WTC11 (cell line): ENCODE data around the gene ATP5MC2. TPM values are rescaled to one million over a fixed set of nuclear protein-coding genes. Genes with fewer than 3 reads are reported as not detected.

Source experiments
- ATAC-seq: fragments of 200-7000 bp; cut with Tn5 transposase; 2 replicates; pipeline ENCODE4 v1.10.0; 2021; ENCODE audit warnings: mild to moderate bottlenecking, moderate library complexity
- CTCF ChIA-PET: fragments of 300-600 bp; sonication (Branson Sonifier 250); formaldehyde crosslinking; loops from one replicate; lab custom pipeline; 2021; ENCODE audit warnings: antibody characterized with exemption; lab: Charles Lee
- POLR2A ChIA-PET: fragments of 350-600 bp; sonication (Branson Sonifier 250); formaldehyde crosslinking; loops from one replicate; lab custom pipeline; 2021; ENCODE audit warnings: antibody characterized with exemption; lab: Charles Lee
- DNase-seq: peaks from one replicate; pipeline ENCODE4 v3.0.0; 2021; ENCODE audit warnings: low spot score
- H3K27ac Mint-ChIP-seq: 2 replicates; pipeline ENCODE4 v1.8.0; 2021; ENCODE audit warnings: mixed read lengths
- H3K27me3 Mint-ChIP-seq: 2 replicates; pipeline ENCODE4 v1.8.0; 2021; ENCODE audit warnings: low read depth, mild to moderate bottlenecking, moderate library complexity, mixed read lengths
- H3K36me3 Mint-ChIP-seq: 2 replicates; pipeline ENCODE4 v1.8.0; 2021; ENCODE audit warnings: mixed read lengths
- H3K4me1 Mint-ChIP-seq: 2 replicates; pipeline ENCODE4 v1.8.0; 2022; ENCODE audit warnings: mixed read lengths
- H3K4me3 Mint-ChIP-seq: 2 replicates; pipeline ENCODE4 v1.8.0; 2021; ENCODE audit warnings: mild to moderate bottlenecking, moderate library complexity, mixed read lengths
- H3K9me3 Mint-ChIP-seq: 2 replicates; pipeline ENCODE4 v1.8.0; 2021; ENCODE audit warnings: mixed read lengths
- AR ChIP-seq: fragments of 250-450 bp; sonication (Bioruptor Pico); IDR thresholded peaks from 2 replicates; pipeline ENCODE4 v1.9.0; 2021; ENCODE audit warnings: mild to moderate bottlenecking
- ARID4B ChIP-seq: sonication (generic); formaldehyde crosslinking; IDR thresholded peaks from 2 replicates; pipeline ENCODE4 v1.8.0; 2023; ENCODE audit warnings: missing genetic modification reagents, mild to moderate bottlenecking, borderline replicate concordance
- ATF6 ChIP-seq: sonication (generic); formaldehyde crosslinking; IDR thresholded peaks from 2 replicates; pipeline ENCODE4 v1.8.1; 2023; ENCODE audit warnings: mild to moderate bottlenecking, missing genetic modification reagents
- E2F4 ChIP-seq: sonication (generic); formaldehyde crosslinking; IDR thresholded peaks from 2 replicates; pipeline ENCODE4 v1.8.1; 2022; ENCODE audit warnings: low read depth, mild to moderate bottlenecking, moderate library complexity, missing genetic modification reagents, borderline replicate concordance
- FOXJ3 ChIP-seq: sonication (generic); formaldehyde crosslinking; IDR thresholded peaks from 2 replicates; pipeline ENCODE4 v1.9.0; 2021; ENCODE audit warnings: missing genetic modification reagents, mild to moderate bottlenecking, borderline replicate concordance
- FOXP1 ChIP-seq: sonication (generic); formaldehyde crosslinking; IDR thresholded peaks from 2 replicates; pipeline ENCODE4 v1.8.0; 2022; ENCODE audit warnings: missing genetic modification reagents, mild to moderate bottlenecking, moderate library complexity, borderline replicate concordance
- HMGXB4 ChIP-seq: sonication (generic); formaldehyde crosslinking; IDR thresholded peaks from 2 replicates; pipeline ENCODE4 v1.8.1; 2023; ENCODE audit warnings: mild to moderate bottlenecking, moderate library complexity, missing genetic modification reagents
- NR1H2 ChIP-seq: sonication (generic); formaldehyde crosslinking; IDR thresholded peaks from 2 replicates; pipeline ENCODE4 v1.9.0; 2021; ENCODE audit warnings: mild to moderate bottlenecking, moderate library complexity, missing genetic modification reagents
- RELA ChIP-seq: sonication (generic); formaldehyde crosslinking; IDR thresholded peaks from 2 replicates; pipeline ENCODE4 v1.8.1; 2022; ENCODE audit warnings: missing genetic modification reagents, mild to moderate bottlenecking, borderline replicate concordance
- RORB ChIP-seq: fragments of 250-450 bp; sonication (Bioruptor Pico); IDR thresholded peaks from 2 replicates; pipeline ENCODE4 v1.9.0; 2021; ENCODE audit warnings: mild to moderate bottlenecking
- SMAD4 ChIP-seq: sonication (generic); formaldehyde crosslinking; IDR thresholded peaks from 2 replicates; pipeline ENCODE4 v1.8.0; 2022; ENCODE audit warnings: mild to moderate bottlenecking, missing genetic modification reagents
- TCF7 ChIP-seq: sonication (generic); formaldehyde crosslinking; IDR thresholded peaks from 2 replicates; pipeline ENCODE4 v1.8.0; 2022; ENCODE audit warnings: mild to moderate bottlenecking, low read depth, missing genetic modification reagents, moderate library complexity
- ZNF138 ChIP-seq: sonication (generic); formaldehyde crosslinking; conservative IDR thresholded peaks from 2 replicates; pipeline ENCODE4 v1.8.1; 2022; ENCODE audit warnings: mild to moderate bottlenecking, moderate library complexity, missing genetic modification reagents
- ZNF281 ChIP-seq: sonication (generic); formaldehyde crosslinking; IDR thresholded peaks from 2 replicates; pipeline ENCODE4 v1.8.0; 2023; ENCODE audit warnings: mild to moderate bottlenecking, missing genetic modification reagents
- ZNF396 ChIP-seq: fragments of 250-450 bp; sonication (Bioruptor Pico); IDR thresholded peaks from 2 replicates; pipeline ENCODE4 v1.8.0; 2021; ENCODE audit warnings: mild to moderate bottlenecking, moderate library complexity, borderline replicate concordance
- total RNA-seq: library from RNA; stranded (reverse); gene quantifications from 3 replicates; pipeline ENCODE4 v1.2.3, GENCODE V29; 2021

The ATP5MC2 gene
- total RNA-seq, 1 experiment from 2014 or later, result 411 TPM

- TF ChIP-seq E2F4 (CRISPR knock-in tag) (no peak), AR (no peak), NR1H2 (CRISPR knock-in tag) (no peak), TCF7 (no peak), ZNF138 (CRISPR knock-in tag) (no peak), ZNF396 (CRISPR knock-in tag) (no peak), RELA (no peak), ARID4B (CRISPR knock-in tag) (no peak), ATF6 (no peak), SMAD4 (CRISPR knock-in tag) (no peak), RORB (no peak), FOXJ3 (no peak), HMGXB4 (CRISPR knock-in tag) (no peak)
- TF ChIP-seq, all 79 proteins: peak for 0
Measured at GRCh38 chr12:53717319-53717718, 41.4 kb upstream of the ATP5MC2 start (continued).

- peaks cover 7% of the 10 kb centered on the region; the same call in 1 of the 2 replicates for H3K4me1 Mint-ChIP-seq
- DNase-seq, result no peak
- peaks cover 6% of the 10 kb centered on the region; the same call in 1 of the 2 replicates for H3K27me3 Mint-ChIP-seq
- H3K9me3 Mint-ChIP-seq, result no peaks in the 10 kb centered on the region
- no peaks in the 10 kb centered on the region for H3K36me3 Mint-ChIP-seq
- ATAC-seq, result no peak
- no peak for TF ChIP-seq ZNF281 (CRISPR knock-in tag)
- no peak for TF ChIP-seq FOXP1 (CRISPR knock-in tag)
- ChIA-PET CTCF (interaction anchor here (1.3 to 2.1 kb wide), 3 partner anchors 12 to 33 kb away, joined by 5 to 11 read pairs (median 8); no protein-coding TSS in a partner anchor), POLR2A (no interaction called here)
- no peak overlapping the region for H3K4me3 Mint-ChIP-seq
- H3K27ac Mint-ChIP-seq, result no peak overlapping the region
Measured at GRCh38 chr12:53714004-53714403, 38.1 kb upstream of the ATP5MC2 start.
